ENCODE data around the gene ARIH2.
"Not testable (repeated sequence)": the region's sequence is repeated elsewhere in the genome, so short reads cannot be mapped to it uniquely, and the experiment has no call there.

Gene ARIH2

GRCh38 chr3:49004352-49005302 is 86.0 kb downstream of the ARIH2 start:
- no peak for DNase-seq

- no peak for DNase-seq
Measured at GRCh38 chr3:49005303-49005680, 86.7 kb downstream of the ARIH2 start.

GRCh38 chr3:49005998-49006397 is 87.4 kb downstream of the ARIH2 start:
- no peak for DNase-seq

DNA sequence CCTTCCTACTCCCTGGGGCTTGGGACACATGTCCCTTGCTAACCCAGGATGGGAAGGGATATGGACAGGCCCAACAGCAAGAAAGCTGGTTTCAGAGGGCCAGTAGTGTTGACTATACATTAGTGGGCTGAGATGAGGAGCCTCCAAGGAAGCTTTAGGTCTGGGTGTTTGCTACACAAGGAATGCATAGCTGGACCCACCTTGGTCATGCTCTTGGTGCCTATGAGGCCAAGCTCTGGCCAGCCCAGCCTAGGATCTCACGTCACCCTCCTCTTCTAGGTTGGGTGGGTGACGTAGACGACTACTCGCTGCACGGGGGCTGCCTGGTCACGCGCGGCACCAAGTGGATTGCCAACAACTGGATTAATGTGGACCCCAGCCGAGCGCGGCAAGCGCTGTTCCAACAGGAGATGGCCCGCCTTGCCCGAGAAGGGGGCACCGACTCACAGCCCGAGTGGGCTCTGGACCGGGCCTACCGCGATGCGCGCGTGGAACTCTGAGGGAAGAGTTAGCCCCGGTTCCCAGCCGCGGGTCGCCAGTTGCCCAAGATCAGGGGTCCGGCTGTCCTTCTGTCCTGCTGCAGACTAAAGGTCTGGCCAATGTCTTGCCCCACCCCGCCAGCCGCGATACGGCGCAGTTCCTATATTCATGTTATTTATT is 87.9 kb downstream of the ARIH2 start:
- no peak for DNase-seq

- peak; percentile 98 for DNase-seq
Measured at GRCh38 chr3:49007068-49007770, 88.6 kb downstream of the ARIH2 start, which contains the start of gene WDR6. Gene WDR6, plus strand, starts transcription at chr3:49007391. Its CDS starts 41 bp downstream, at chr3:49007432.

DNA sequence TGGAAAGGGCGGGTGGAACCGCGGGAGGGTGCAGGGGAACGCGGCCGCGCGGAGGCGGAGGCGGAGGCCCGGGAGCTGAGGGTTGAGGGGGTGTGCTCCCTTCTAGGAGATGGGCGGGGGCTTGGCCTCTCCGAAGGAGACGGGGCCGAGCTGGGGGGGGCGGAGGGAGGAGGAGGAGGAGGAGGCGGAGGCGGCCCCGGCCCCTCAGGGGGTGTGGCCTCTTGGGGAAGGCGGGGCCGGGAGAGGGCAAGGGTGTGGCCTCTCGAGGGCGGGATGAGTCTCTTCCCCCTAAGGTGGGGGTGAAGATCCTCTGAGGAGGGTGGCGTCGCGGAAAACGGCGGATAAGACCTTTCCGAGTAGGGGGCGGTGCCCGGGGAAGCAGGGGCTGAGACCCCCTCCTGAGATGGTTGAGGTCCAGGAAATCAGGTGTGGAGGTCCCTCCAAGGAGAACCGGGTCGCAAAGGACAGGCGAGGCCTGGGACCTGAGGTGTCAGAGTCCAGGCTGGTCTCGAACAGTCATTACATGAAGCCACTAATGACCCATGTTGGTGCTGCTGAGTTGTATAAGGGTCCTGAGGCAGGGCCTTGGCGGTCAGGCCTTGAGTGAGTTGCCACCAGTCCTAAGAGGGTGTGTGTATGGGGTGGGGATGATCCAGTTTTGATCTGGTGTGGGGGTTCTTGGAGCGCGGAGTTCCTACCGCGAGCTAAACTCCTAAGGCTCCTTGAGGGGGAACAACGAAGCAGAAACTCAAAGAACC is 89.3 kb downstream of the ARIH2 start:
- peak; percentile 92 for DNase-seq

DNA sequence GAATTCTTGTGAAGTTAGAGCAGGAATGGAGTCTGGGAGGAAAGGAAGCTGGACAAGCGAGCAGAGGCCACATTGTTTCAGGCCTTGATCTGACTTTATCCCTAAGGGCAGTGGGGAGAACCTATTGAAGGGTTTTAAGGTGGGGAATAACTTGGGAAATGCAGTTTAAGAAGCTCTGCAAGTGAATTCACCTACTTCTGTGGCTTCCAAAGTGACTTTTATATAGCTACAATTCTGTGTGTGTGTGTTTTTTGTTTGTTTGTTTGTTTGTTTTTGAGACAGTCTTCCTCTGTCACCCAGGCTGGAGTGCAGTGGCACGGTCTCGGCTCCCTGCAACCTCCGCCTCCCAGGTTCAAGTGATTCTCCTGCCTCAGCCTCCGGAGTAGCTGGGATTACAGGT is 90.0 kb downstream of the ARIH2 start:
- DNase-seq: not testable (repeated sequence)

- DNase-seq: no peak
Measured at GRCh38 chr3:49009396-49009795, 90.8 kb downstream of the ARIH2 start.

- no peak for DNase-seq
Measured at GRCh38 chr3:49012441-49013017, 93.9 kb downstream of the ARIH2 start.

DNA sequence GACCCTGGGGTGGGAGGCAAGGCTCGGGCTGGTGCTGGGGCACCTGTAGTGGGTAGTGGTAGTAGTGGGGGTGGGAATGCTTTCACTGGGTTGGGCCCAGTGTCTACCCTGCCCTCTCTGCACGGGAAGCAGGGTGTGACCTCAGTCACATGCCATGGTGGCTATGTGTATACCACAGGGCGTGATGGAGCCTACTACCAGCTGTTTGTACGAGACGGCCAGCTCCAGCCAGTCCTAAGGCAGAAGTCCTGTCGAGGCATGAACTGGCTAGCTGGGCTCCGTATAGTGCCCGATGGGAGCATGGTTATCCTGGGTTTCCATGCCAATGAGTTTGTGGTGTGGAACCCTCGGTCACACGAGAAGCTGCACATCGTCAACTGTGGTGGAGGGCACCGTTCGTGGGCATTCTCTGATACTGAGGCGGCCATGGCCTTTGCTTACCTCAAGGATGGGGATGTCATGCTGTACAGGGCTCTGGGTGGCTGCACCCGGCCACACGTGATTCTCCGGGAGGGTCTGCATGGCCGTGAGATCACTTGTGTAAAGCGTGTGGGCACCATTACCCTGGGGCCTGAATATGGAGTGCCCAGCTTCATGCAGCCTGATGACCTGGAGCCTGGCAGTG is 94.6 kb downstream of the ARIH2 start:
- DNase-seq: no peak

DNA sequence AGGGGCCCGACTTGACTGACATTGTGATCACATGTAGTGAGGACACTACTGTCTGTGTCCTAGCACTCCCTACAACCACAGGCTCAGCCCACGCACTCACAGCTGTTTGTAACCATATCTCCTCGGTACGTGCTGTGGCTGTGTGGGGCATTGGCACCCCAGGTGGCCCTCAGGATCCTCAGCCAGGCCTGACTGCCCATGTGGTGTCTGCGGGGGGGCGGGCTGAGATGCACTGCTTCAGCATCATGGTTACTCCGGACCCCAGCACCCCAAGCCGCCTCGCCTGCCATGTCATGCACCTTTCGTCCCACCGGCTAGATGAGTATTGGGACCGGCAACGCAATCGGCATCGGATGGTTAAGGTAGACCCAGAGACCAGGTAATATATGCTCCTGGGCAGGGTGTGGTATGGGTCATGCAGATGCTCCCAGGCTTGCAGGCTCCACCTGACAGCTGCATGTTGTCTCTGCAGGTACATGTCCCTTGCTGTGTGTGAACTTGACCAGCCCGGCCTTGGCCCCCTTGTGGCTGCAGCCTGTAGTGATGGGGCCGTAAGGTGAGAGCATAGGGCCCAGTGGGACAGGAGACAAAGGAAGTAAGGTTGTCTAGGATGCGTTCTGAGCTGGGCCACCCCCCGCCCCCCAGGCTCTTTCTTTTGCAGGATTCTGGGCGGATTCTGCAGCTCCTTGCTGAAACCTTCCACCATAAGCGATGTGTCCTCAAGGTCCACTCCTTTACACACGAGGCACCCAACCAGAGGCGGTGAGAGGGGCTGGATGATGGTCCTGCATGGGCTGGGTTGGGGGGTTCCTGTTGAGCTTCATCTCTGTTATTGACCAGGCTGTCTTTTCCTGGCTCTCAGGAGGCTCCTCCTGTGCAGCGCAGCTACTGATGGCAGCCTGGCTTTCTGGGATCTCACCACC is 95.4 kb downstream of the ARIH2 start:
- peak; percentile 65 for DNase-seq

- DNase-seq: no peak
Measured at GRCh38 chr3:49015072-49015471, 96.4 kb downstream of the ARIH2 start.

- DNase-seq: no peak
Measured at GRCh38 chr3:49015765-49016164, 97.1 kb downstream of the ARIH2 start.

GRCh38 chr3:49016414-49017228 is 98.0 kb downstream of the ARIH2 start:
- no peak for DNase-seq

- DNase-seq: no peak
Measured at GRCh38 chr3:49017229-49017970, 98.8 kb downstream of the ARIH2 start.

DNA sequence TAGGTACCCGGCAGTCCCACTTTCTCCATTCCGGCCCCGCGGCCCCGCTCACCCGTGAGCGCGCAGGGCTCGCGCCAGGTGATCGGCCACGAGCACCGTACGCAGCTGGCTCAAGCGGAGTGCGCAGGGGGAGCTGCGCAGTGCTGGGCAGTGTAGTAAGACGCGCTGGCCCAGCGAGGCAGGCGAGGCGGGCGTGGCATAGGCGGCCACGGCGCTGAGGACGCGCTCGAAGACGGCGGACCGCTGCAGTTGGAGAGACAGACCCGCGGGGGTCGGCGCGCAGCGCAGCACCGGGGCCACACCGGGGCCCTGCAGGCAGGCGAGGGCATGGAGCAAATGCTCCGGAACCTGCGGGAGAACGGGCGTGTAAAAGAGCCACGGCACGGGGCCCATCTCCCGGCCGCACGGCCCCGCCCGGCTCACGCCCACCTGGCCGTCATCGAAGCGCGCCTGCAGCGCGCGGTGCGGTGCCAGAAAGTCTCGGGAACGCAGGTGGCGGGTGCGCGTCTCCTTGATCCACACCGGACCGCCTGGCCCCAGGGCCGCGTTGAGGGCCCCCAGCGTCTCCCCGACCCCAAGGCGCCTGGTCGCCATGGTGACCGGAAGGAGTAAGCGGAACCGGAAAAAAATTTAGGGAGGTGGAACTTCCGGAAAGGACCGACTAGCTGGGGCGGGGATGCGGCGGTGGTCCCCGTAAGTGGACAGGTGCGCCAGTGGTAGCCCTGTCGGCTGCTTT is 99.5 kb downstream of the ARIH2 start, which contains the start of gene DALRD3:
DALRD3 (minus strand) TSS at position 610 of the 736 bp plus-strand sequence; CDS start at position 594, 16 bp downstream.
- peak; percentile 73 for DNase-seq

DNA sequence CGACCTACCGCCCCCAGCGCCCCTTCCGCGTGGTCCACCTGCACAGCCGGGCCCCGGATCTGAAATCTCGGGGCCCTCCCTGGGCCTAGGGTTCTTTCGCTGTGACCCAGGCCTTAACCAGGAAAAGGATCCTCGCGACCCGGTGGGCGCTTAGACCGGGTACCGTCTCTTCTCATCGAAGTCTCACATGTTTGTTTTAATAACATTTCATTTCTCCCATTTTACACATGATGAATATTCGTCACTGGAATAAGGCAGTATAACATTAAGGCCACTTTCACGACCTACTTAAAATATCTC is 100.0 kb downstream of the ARIH2 start:
- DNase-seq: no peak

- DNase-seq: no peak
Measured at GRCh38 chr3:49019941-49020329, 101.3 kb downstream of the ARIH2 start.

Measured in CD4-positive, alpha-beta T cell treated with Interleukin-17A for 1 hour (primary cell).